Activated CD4-positive, alpha-beta T cell treated with anti-CD3 and anti-CD28 coated beads for 48 hours (primary cell): ENCODE data around the gene SLC44A2.
A peak's percentile ranks its signal among the peaks of the same experiment; 100 is the strongest.

Experiments used
- DNase-seq: peaks from one replicate; pipeline ENCODE4 v3.0.0-alpha.2; 2020

The SLC44A2 gene

DNA sequence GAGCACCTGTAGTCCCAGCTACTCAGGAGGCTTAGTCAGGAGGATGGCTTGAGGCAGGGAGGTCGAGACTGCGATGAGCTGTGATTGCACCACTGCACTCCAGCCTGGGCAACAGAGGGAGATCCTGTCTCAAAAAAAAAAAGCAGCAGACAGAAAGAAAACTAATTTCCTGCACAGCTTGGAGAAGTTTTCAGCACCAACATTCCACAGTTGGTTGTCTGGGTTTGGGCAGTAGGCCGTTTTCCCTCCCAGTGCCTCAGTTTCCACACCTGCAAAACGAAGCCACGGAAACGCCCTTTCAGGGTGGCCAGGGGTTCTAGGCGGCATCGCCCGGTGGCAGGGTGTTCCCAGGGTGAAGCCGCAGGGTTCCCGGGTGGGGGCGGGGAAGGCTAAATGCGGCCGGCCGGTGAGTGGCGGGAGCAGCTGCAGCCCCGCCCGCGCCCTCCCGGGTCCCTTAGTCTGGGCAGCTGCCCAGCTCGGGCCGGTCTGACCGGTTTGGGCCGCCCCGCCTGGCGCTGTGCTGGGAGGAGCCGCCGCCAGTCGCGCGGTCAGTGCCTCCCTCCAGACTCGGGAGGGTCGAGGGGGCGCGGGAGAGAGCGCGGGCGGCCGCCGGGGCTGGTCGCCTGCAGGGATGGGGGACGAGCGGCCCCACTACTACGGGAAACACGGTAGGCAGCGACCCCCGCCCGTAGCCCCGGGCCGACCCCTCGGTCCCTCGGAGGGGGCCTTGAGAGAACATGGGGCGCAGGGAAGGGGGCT lies at the start of gene SLC44A2:
Gene SLC44A2 (plus strand): TSS at position 551 of the 759 bp plus-strand sequence. CDS start 81 bp downstream, at position 632.
- no peak for DNase-seq

DNA sequence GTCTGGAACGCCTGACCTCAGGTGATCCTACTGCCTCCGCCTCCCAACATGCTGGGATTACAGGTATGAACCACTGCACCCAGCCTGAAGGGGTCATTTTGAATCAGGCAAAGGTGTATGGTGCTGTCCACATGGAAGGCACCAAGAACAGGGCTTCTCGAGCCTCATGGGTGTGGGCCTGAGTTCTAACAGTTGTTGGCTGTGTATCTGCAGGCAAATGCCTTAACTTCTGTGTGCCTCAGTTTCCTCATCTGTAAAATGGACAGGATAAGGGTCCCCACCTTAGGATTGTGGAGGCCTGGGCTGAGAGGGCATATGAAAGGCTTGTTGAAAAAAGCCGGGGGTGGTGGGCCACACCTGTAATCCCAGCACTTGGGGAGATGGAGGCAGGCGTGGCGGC lies 47.4 kb upstream of the SLC44A2 start:
- DNase-seq: no peak

DNA sequence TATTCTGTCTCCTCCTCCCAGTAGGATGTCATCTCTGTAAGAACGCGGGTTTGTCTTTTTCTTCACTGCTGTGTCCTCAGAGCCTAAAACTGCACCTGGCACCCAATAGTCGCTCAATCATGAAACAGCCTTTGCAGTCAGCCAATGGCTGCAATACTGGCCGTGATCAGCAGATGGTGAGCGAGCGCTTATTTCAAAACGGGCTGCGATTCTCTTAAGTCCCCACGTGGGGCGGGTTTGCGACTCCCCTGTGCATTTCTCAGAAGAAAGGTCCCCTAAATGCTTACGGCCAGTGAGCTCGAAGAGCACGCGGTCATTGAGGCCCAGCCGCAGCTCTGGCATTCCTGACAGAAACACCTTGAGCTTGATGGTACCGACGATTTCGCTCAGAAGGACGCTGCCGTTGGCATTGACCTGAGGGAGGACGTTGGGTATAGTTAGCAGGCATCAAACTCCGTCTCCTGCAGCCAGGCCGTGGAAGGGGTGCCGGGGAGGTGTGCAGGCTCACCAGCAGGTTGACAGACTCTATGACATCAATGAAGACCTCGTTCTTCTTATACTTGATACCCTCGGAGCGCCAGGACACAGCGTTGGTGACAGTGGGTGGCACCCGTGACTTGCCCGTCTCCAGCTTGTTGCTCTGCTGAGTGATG lies 44.2 kb upstream of the SLC44A2 start:
- DNase-seq: peak; percentile 95

DNA sequence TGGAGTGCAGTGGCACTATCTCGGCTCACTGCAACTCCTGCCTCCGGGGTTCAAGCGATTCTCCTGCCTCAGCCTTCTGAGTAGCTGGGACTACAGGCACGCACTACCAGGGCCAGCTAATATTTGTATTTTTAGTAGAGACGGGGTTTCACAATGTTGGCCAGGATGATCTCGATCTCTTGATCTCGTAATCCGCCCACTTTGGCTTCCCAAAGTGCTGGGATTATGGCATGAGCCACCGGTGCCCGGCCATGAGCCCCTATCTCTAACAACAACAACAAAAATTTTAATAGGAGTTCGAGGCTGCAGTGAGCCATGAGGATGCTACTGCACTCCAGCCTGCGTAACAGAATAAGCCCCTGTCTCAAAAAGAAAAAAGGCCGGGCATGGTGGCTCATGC lies 43.3 kb upstream of the SLC44A2 start:
- no peak for DNase-seq

DNA sequence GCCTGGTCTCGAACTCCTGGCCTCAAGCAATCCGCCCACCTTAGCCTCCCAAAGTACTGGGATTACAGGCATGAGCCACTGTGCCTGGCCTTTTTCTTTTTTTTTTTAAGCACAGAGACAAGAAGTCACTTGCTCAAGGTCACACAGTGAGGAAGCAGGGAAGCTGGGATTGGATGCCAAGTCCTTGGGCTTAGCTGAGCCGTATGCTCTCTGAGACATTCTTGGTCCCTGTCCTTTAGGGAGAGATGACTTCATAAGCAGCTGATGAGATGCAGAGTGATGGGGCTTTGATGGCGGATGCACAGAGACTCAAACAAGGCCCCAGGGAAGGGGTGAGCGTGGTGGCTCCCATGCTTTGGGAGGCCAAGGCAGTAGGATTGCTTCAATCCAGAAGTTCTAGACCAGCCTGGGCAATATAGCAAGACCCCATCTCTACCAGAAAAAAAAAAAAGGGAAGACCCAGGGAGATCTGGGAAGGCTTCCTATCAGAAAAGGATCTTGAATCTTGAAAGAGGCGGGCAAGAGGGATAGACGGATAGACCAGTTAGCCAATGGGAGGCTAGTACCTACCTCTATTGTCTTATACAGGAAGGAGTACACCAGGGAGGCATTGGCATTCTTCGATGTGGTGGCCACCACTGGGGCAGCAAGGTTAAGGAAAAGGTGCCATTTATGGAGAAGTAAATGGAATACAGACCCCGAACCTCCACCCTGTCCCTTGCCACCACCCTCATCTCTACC lies 42.1 kb upstream of the SLC44A2 start:
- no peak for DNase-seq

DNA sequence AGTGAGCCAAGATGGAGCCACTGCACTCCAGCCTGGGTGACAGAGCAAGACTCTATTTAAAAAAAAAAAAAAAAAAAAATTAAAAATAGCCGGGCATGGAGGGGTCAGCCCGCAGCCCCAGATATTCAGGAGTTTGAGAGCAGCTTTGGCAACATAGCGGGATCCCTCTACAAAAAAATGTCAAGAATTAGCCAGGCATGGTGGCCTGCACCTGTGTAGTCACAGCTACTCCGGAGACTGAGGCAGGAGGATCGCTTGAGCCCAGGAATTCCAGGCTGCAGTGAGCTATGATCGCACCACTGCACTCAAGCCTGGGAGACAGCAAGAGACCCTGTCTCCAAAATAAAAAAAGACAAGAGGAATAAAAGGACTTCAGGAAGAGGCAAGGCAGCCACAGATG lies 39.0 kb upstream of the SLC44A2 start:
- no peak for DNase-seq

DNA sequence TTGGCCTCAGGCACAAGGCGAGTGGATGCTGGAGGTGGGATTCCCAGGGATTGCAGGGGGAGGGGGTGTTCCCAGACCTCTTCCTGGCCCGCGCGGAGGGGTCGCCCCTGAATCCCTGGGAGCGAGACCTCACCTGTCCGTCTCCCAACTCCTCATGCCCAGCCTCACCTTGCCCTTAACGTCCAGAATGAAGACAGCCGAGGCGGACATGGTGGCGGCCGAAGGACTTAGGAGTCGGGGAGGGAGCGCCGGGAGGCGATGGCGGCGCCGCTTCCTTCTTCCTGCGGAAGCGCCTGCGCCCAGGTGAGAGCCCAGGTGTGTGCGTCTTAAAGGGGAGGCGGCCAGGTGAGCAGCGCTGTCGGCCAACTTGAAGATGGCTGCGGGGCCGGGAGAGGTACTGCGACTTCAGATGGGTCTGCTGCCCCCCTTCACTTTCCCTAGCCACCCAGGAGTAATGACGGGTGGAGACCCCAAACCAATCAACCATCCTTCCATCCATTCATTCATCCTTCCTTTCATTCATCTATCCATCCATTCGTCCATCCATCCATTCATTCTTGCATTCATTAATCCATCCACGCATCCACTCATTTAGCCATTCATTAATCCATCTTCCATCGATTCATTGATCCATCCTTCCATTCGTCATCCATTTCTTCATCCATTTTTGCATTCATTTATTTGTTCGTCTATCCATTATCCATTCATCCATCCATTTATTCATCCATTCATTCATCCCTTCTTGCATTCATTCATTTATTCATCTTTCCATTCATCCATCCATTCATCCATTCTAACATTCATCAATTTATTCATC lies 38.1 kb upstream of the SLC44A2 start, which contains the start of gene AP1M2:
Gene AP1M2 (minus strand): TSS at position 291 of the 817 bp plus-strand sequence. CDS start 81 bp downstream, at position 210.
- no peak for DNase-seq

DNA sequence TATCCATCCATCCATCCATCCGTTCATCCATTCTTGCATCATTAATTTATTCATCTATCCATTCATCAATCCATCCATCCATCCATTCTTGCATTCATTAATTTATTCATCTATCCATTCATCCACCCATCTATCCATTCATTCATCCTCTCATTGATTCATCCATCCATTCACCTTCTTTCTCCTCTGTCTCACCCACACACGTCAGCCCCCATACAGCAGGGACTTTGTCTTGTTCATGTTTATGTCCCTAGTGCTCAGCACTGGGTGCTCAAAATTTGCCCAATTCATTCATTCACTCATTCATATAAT lies 37.6 kb upstream of the SLC44A2 start:
- no peak for DNase-seq

DNA sequence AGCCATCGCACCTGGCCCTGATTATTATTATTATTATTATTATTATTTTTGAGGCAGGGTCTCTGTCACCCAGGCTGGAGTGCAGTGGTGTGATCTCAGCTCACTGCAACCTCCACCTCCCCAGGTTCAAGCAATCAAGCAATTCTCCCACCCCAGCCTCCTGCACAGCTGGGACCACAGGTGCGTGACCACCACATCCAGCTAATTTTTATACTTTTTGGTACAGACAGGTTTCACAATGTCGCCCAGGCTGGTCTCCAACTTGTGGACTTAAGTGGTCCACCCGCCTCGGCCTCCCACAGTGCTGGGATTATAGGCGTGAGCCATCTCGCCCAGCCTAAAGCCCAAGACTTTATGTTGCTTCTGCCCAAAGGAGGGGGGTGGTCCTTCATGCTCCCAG lies 32.2 kb upstream of the SLC44A2 start:
- no peak for DNase-seq

DNA sequence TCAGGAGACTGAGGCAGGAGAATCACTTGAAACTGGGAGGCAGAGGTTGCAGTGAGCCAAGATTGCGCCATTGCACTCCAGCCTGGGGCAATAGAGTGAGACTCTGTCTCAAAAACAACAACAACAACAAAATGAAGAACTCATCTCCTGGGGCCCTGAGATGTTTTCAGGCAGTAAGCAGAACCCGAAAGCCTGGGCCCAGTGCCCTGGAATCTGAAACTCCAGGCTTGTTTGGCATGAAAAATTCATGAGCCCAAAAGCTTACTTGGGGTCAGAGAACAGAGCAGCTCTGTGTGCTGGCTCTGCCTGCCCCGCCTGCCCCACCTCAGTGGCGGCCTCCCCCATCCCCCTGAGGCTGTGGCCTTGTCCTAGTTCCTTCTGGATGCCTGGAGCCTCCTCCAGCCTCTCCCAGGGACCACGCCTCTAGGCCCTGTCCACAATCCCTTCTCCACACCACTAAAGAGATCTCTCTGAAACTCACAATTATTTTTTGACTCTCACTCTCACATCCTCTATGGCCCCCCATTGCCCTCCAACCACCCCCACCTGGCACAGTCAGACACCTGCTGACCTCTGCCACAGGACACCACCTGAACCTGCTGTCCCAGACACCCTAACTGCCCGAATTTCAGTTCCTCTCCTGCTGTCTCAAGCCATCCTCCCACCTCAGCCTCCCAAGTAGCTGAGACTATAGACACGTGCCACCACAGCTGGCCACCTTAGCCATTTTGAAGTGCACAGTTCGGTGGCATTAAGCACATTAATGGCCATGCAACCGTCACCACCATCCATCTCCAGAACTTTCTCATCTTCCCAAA lies 31.3 kb upstream of the SLC44A2 start:
- no peak for DNase-seq

DNA sequence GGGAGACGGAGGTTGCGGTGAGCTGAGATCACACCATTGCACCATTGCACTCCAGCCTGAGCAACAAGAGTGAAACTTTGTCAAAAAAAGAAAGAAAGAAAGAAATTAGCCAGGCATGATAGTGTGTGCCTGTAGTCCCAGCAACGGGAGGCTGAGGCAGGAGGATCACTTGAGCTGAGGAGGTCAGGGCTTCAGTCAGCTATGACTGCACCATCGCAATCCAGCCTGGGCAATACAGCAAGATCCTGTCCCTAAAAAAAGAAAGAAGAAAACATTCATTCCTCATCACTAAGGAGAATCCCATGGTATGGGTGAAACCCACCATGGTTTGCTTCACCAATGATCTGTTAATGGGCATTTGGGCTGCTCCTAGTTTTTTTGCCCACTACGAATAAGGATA lies 25.2 kb upstream of the SLC44A2 start:
- no peak for DNase-seq

DNA sequence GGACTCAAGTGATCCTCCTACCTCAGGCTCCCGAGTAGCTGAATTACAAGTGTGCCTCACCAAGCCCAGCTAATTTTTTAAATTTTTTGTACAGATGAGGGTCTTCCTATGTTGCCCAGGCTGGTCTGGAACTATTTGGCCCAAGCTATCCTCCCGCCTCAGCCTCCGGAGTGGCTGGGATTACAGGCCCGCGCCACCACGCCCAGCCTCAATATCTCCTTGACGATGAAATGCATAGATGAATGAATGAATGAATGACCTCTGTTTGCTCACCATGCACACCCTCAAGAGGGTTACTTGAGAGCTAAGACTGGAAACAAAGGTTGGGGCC lies 23.4 kb upstream of the SLC44A2 start:
- DNase-seq: no peak

DNA sequence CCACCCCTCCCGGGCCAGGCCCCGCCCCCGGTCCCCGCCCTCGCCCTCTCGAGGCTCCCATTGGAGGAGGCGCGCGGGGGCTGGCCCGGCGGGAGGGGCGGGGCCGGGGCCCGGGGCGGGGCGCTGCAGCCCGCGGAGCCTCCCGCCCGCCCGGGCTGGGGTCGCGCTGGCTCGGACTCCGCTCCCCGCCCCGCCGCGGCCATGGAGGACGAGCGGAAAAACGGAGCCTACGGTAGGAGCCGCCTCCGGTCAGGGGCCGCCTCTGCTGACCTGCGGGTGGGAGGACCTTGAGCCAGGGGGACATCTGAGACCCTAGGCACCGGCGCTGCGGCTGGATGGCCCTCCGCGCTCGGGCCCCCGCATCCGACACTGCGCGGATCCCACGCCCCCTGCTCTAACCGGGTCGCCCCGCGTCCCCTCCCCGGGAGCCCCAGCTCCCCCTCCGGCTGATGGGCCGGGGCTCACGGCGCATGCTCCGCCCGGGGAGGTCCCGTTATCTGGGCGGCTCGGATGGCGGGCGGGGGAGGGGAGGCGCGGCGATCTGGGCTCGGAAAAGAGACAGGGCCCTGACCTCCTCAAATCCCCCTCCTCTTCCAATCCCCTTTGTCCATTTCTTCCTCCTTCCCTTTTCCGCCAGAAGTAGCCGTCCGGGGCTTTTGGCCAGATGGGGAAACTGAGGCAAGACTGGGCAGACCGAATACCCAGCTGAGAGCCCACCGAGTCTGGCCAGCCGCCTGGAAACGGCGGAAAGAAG lies 22.8 kb upstream of the SLC44A2 start:
- DNase-seq: peak; percentile 91

DNA sequence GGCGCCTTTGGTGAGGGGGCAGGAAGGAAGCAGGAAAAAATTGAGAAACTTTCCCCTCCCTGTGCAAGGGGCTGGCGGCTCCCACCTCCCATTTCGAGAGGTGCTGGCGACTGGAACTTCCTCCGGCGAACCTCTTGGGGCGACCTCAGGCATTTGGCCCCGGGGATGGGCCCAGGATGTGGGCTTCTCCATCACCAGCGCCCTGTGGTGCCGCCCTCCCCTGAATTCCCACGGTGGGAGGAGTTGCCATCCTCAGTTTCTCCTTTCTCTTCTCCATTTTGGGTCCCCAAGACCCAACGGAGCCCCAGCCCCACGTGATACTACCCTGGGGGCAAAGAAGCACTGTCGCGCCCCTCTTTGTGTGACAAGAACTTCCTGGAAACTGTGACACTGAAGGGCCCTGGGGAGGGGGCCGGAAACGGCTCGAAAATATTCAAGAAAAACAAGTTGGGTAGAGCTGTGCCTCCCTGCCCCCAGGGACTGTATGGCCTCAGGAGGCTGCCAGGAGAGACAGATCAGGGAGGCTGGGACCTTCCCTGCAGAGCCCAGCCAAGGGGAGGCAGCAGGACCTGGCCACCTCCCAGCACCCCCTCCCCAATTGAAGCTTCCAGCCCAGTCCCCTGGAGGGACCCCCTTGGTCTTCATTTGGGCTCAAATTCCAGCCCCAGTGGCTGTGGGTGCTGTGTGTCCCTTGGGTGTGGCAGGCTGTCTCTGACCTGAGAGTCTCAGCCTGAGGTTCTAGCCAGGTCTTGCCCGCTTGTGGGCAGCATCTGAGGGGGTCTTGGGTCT lies 22.1 kb upstream of the SLC44A2 start:
- peak; percentile 81 for DNase-seq

DNA sequence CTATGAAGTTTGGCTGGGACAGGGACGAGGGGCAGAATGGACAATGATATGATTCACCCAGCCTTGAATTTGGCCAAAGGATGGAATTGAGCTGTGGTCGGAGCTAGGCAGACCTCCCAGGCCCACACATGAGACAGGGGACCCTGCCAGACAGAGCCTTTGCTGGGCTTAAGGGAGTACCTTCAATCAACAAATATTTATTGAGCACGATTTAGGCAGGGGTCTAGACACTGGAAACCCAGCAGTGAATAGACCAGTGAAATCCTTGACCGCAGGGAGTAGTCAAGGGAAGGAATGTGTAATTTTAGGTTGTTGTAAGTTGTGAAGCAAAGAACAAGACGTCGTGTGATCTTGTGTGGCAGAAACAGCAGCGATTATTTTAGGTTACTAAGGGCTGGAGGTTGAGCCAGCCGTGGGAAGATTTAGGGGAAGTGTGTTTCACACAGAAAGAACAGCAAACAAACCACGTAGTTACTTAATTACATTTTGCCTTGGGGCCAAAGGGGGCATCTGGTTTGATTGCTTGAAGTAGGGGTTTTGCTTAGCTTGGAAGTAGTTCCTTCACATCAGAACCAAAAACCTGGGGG lies 21.4 kb upstream of the SLC44A2 start:
- peak; percentile 39 for DNase-seq

DNA sequence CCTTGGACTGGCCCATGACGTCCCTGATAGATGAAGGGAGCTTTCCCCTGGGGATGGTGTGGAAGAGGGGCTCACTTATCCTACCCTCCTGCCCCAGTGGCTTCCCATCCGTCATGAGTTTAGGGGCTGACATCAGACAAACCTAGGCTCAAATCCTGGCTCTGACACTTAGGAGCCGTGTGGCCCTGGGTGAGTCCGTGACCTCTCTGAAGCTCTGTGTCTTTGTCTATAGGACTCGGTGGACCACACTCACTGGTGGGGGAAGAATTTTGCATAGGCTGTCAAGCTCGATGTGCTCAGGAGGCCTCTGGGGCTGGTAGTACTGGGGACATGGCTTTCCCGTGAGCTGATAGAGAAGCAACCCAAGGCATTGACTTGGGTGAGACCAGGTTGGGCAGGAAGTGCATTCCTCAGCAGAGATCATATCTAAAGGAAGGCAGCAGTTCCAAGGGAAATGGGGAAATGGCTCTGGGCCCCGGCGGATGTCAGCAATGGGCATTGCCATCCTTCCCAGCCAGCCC lies 20.8 kb upstream of the SLC44A2 start:
- DNase-seq: peak; percentile 9

DNA sequence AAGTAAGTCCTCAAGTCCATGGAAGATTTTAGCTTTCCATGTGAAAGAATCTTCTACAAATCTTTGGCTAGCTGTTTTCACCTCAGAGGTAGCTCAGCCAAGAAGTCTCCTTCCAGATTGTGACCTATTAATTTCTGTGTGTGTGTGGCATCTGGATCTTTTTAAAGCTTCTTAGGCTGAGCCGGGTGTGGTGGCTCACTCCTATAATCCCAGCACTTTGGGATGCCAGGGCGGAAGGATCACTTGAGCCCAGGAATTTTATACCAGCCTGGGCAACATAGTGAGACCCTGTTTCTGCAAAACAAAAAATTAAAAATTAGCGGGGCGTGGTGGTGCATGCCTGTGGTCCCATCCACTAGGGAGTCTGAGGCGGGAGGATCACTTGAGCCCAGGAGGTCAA lies 13.4 kb upstream of the SLC44A2 start:
- DNase-seq: no peak

DNA sequence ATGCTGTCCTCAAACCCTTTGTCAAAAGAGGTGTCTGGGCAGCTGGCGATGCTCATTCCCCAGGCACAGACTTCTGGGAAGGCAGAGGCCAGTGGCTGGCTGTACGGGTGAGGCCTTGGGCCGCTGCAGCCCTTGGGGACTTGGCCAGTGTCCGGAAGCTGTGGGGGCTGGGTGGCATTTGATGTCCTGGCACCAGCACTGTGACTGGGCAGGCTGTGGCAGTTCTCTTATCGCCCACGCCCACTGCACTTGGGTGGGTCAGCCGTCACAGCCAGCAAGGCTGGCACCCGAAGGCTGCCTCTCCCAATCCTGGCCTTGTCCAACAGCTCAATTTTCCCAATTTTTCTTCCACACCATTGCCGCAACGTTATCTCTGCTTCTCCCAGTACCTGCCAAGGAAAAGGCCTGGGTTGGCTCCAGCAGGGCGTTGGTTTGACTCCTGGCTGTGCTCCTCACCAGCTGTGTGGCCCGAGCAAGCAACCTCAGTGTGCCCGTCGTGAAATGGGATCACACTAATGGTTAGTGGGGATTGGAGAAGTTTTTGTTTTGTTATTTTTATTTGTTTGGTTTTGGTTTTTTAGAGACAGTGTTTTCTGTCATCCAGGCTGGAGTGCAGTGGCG lies 12.7 kb upstream of the SLC44A2 start:
- DNase-seq: no peak

DNA sequence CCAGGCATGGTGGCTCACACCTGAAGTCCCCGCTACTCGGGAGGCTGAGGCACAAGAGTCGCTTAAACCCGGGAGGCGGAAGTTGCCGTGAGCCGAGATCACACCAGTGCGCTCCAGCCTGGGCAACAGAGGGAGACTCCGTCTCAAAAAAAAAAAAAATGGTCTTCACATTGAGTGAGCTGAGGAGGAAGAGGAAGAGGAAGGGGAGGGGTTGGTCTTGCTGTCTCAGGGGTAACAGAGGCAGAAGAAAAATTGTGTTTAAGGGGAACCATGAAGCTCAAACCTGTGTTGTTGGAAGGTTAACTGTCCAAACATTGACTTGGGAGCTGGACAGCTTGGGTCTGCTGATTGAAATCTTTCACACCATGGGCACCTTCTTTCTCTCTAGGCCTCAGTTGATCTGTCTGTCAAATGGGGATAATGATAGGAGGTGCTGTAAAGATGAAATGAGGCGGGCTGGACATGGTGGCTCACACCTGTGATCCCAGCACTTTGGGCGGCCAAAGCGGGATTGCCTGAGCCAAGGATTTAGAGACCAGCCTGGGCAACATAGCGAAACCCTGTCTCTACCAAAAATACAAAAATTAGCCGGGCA lies 9.8 kb upstream of the SLC44A2 start:
- DNase-seq: no peak
